Measurements from ENCODE around the gene DDX1.
A peak's percentile ranks its signal among the peaks of the same experiment; 100 is the strongest.

- TF ChIP-seq GABPA (IDR thresholded peaks at IDR 0.05; ENCODE audit: low read depth) (peak; percentile 96), CTCF (IDR thresholded peaks at IDR 0.05; ENCODE audit: insufficient read depth, low read length) (no peak), POLR2AphosphoS5 (IDR thresholded peaks at IDR 0.05; ENCODE audit: low read depth) (peak; percentile 92), SPI1 (IDR thresholded peaks at IDR 0.05; ENCODE audit: borderline replicate concordance, low read depth) (no peak; the same call in 1 of the 2 replicates)
Observed at GRCh38 chr2:15591692-15592463, at the start of gene DDX1.

Measured in HL-60 (cell line).